Liver (tissue), 9 donors: ENCODE measurements around the gene MGRN1. TPM values are rescaled to one million over a fixed set of nuclear protein-coding genes. Genes with fewer than 3 reads are reported as not detected.

ENCODE experiments used
- DNase-seq: peaks from one replicate; pipeline ENCODE4 v3.0.0-alpha.2; 2017; ENCODE audit warnings: low spot score
- H3K27ac ChIP-seq, 2 donors: one replicate each; pipeline ENCODE4 v1.7.0; 2013; ENCODE audit warnings: inconsistent platforms in 2 of 2, low read length in 2 of 2, control low read depth in 1 of 2, low read depth in 1 of 2, mild to moderate bottlenecking in 1 of 2
- H3K27me3 ChIP-seq, 4 donors: one replicate each; pipeline versions ENCODE4 v1.6.1 to v1.7.0; 2013; ENCODE audit warnings: low read length in 3 of 4, inconsistent platforms in 1 of 4, mild to moderate bottlenecking in 1 of 4, moderate library complexity in 1 of 4; ENCODE audit not compliant: control insufficient read depth in 4 of 4, insufficient read depth in 4 of 4
- H3K36me3 ChIP-seq, 4 donors: one replicate each; pipeline versions ENCODE4 v1.6.1 to v1.7.0; 2013; ENCODE audit warnings: low read length in 3 of 4, mild to moderate bottlenecking in 3 of 4, low read depth in 1 of 4, moderate library complexity in 1 of 4; ENCODE audit not compliant: control insufficient read depth in 4 of 4, insufficient read depth in 3 of 4
- H3K4me1 ChIP-seq, 4 donors: one replicate each; pipeline versions ENCODE4 v1.6.1 to v1.7.0; 2013; ENCODE audit warnings: low read length in 3 of 4, mild to moderate bottlenecking in 3 of 4, moderate library complexity in 1 of 4; ENCODE audit not compliant: control insufficient read depth in 4 of 4, insufficient read depth in 4 of 4
- H3K4me3 ChIP-seq, 3 donors: one replicate each; pipeline versions ENCODE4 v1.6.1 to v1.7.0; 2013; ENCODE audit warnings: low read length in 3 of 3, control low read depth in 1 of 3, low read depth in 1 of 3, mild to moderate bottlenecking in 1 of 3
- H3K9ac ChIP-seq, 2 donors: one replicate each; pipeline ENCODE4 v1.7.0; 2013; ENCODE audit warnings: low read length in 2 of 2, mild to moderate bottlenecking in 2 of 2, moderate library complexity in 2 of 2, control low read depth in 1 of 2, low read depth in 1 of 2
- H3K9me3 ChIP-seq, 4 donors: one replicate each; pipeline versions ENCODE4 v1.6.1 to v1.7.0; 2013; ENCODE audit warnings: low read length in 3 of 4; ENCODE audit not compliant: control insufficient read depth in 4 of 4
- EGR1 ChIP-seq, 2 donors: IDR thresholded peaks; 2 replicates each; pipeline ENCODE4 v1.6.1; 2016 to 2018; ENCODE audit warnings: antibody characterized with exemption in 2 of 2, low read depth in 2 of 2
- FOXA1 ChIP-seq: IDR thresholded peaks from 2 replicates; pipeline ENCODE4 v1.6.1; 2016; ENCODE audit warnings: antibody characterized with exemption
- FOXA2 ChIP-seq: IDR thresholded peaks from 2 replicates; pipeline ENCODE4 v1.6.1; 2016; ENCODE audit warnings: antibody characterized with exemption
- GABPA ChIP-seq, 2 donors: IDR thresholded peaks in 1 of 2; conservative IDR thresholded peaks in 1 of 2; 2 replicates each; pipeline ENCODE4 v1.6.1; 2016; ENCODE audit warnings: antibody characterized with exemption in 2 of 2, mild to moderate bottlenecking in 1 of 2, moderate library complexity in 1 of 2
- HNF4A ChIP-seq, 2 donors: conservative IDR thresholded peaks; 2 replicates each; pipeline ENCODE4 v1.6.1; 2016; ENCODE audit warnings: antibody characterized with exemption in 2 of 2, mild to moderate bottlenecking in 2 of 2
- HNF4G ChIP-seq: IDR thresholded peaks from 2 replicates; pipeline ENCODE4 v1.6.1; 2016; ENCODE audit warnings: antibody characterized with exemption
- JUND ChIP-seq, 2 donors: IDR thresholded peaks; 2 replicates each; pipeline ENCODE4 v1.6.1; 2016; ENCODE audit warnings: antibody characterized with exemption in 2 of 2
- NR2F2 ChIP-seq: IDR thresholded peaks from 2 replicates; pipeline ENCODE4 v1.6.1; 2016; ENCODE audit warnings: antibody characterized with exemption
- RAD21 ChIP-seq, 2 donors: IDR thresholded peaks; 2 replicates each; pipeline ENCODE4 v1.6.1; 2016; ENCODE audit warnings: antibody characterized with exemption in 2 of 2, mild to moderate bottlenecking in 2 of 2
- RXRA ChIP-seq, 2 donors: IDR thresholded peaks; 2 replicates each; pipeline ENCODE4 v1.6.1; 2017 to 2018; ENCODE audit warnings: antibody characterized with exemption in 2 of 2, mild to moderate bottlenecking in 1 of 2
- SP1 ChIP-seq: IDR thresholded peaks from 2 replicates; pipeline ENCODE4 v1.6.1; 2018; ENCODE audit warnings: antibody characterized with exemption, mild to moderate bottlenecking
- YY1 ChIP-seq: IDR thresholded peaks from 2 replicates; pipeline ENCODE4 v1.6.1; 2016; ENCODE audit warnings: antibody characterized with exemption, mild to moderate bottlenecking
- WGBS: extraction: QIAGEN DNeasy Blood & Tissue Kit; methylation state at CpG from one replicate; pipeline ENCODE4 v1.1.7; 2013; 5-methylcytosine and 5-hydroxymethylcytosine counted together
- polyA plus RNA-seq, 2 donors: library from polyadenylated mRNA; stranded (reverse) in 1 of 2; unstranded in 1 of 2; fragments of 200-250 nt in 1 of 2; fragments of >200 nt in 1 of 2; fragmentation: Nextera tagmentation in 1 of 2; extraction: Ambion mirVana in 1 of 2; gene quantifications; one replicate each; pipeline versions ENCODE4 v1.2.1 to v1.2.3, GENCODE V29; 2013 to 2015
- total RNA-seq, 2 donors: library from RNA; depleted of rRNA; stranded (reverse); fragments of >200 nt; gene quantifications; one replicate each; pipeline ENCODE4 v1.2.3, GENCODE V29; 2014
- TF ChIP-seq, protein P1 (sequence below): fragments of 150-350 bp; IDR thresholded peaks from 2 replicates; pipeline ENCODE4 v1.5.1; 2017; ENCODE audit warnings: improper control_type of control experiment, low read depth, low read length; ENCODE audit not compliant: missing input control
- TF ChIP-seq, protein P2 (sequence below): IDR thresholded peaks from 2 replicates; pipeline ENCODE4 v1.6.1; 2016; ENCODE audit warnings: antibody characterized with exemption
- TF ChIP-seq, protein P3 (sequence below): IDR thresholded peaks from 2 replicates; pipeline ENCODE4 v1.6.1; 2016; ENCODE audit warnings: antibody characterized with exemption, mild to moderate bottlenecking
- TF ChIP-seq, protein P4 (sequence below): IDR thresholded peaks from 2 replicates; pipeline ENCODE4 v1.6.1; 2016; ENCODE audit warnings: antibody characterized with exemption
- TF ChIP-seq, protein P5 (sequence below): IDR thresholded peaks from 2 replicates; pipeline ENCODE4 v1.6.1; 2016; ENCODE audit warnings: antibody characterized with exemption
- donor health status: healthy.
- donor health status: healthy.
- donor health status: healthy.
- donor health status: healthy.
- donor health status: healthy.

Gene MGRN1
- total and polyA plus RNA-seq, 4 donors: 15.9 to 35.7 (median 25.9) TPM

DNA sequence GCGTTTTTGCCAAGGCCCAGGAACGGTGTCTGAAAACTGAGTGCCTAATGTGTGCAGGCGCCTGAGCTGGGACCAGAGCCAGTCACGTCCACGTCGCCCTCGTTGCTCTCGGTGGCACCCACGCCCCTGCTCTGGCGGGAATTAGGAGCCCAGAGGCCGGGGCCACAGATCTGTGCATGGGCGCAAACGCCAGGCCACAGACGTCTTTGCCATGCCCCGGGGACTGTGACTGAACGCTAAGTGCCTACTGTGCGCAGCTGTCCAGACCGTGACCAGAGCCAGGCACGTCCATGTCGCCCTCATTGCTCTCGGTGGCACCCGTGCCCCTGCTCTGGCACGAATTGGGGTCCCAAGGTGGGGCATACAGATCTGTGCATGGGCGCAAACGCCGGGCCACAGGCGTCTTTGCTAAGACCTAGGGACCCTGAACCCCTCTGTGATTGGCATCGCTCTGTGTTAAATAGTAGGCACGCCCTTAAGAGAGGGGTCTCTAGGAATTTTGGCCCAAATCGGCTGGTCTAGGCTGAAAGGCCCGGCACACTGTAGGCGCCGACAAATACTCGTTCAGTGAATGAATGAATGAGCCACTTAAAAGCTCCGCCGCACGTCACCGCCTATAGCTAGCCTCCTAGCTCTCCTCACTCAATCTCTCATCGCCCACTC is 9.1 kb upstream of the MGRN1 start:
- Histone ChIP-seq H3K4me1 (peaks cover 15 to 66% (median 42%) of the 10 kb centered on the region in 4 donors), H3K9ac (peak overlapping the region; percentile 5 to 62), H3K4me3 (peak overlapping the region; percentile 23 to 61 (median 55)), H3K9me3 (no peaks in the 10 kb centered on the region), H3K27me3 (no peaks in the 10 kb centered on the region), H3K27ac (peak overlapping the region; percentile 93 to 99), H3K36me3 (no peaks in the 10 kb centered on the region)
- 80% methylated on average over 39 of the region's 39 CpGs for WGBS
- TF ChIP-seq, protein P1, sequence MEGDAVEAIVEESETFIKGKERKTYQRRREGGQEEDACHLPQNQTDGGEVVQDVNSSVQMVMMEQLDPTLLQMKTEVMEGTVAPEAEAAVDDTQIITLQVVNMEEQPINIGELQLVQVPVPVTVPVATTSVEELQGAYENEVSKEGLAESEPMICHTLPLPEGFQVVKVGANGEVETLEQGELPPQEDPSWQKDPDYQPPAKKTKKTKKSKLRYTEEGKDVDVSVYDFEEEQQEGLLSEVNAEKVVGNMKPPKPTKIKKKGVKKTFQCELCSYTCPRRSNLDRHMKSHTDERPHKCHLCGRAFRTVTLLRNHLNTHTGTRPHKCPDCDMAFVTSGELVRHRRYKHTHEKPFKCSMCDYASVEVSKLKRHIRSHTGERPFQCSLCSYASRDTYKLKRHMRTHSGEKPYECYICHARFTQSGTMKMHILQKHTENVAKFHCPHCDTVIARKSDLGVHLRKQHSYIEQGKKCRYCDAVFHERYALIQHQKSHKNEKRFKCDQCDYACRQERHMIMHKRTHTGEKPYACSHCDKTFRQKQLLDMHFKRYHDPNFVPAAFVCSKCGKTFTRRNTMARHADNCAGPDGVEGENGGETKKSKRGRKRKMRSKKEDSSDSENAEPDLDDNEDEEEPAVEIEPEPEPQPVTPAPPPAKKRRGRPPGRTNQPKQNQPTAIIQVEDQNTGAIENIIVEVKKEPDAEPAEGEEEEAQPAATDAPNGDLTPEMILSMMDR: no peak
- TF ChIP-seq, protein P2, sequence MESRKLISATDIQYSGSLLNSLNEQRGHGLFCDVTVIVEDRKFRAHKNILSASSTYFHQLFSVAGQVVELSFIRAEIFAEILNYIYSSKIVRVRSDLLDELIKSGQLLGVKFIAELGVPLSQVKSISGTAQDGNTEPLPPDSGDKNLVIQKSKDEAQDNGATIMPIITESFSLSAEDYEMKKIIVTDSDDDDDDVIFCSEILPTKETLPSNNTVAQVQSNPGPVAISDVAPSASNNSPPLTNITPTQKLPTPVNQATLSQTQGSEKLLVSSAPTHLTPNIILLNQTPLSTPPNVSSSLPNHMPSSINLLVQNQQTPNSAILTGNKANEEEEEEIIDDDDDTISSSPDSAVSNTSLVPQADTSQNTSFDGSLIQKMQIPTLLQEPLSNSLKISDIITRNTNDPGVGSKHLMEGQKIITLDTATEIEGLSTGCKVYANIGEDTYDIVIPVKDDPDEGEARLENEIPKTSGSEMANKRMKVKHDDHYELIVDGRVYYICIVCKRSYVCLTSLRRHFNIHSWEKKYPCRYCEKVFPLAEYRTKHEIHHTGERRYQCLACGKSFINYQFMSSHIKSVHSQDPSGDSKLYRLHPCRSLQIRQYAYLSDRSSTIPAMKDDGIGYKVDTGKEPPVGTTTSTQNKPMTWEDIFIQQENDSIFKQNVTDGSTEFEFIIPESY: no peak
- TF ChIP-seq HNF4A (conservative IDR thresholded peaks at IDR 0.05) (no peak), SP1 (no peak), GABPA (IDR thresholded peaks at IDR 0.05 in 1 of 2, conservative IDR thresholded peaks at IDR 0.05 in 1 of 2) (no peak), RAD21 (IDR thresholded peaks at IDR 0.05) (no peak), HNF4G (no peak), EGR1 (IDR thresholded peaks at IDR 0.05; ENCODE audit: low read depth in 2 of 2) (no peak), JUND (IDR thresholded peaks at IDR 0.05) (no peak), NR2F2 (no peak), RXRA (IDR thresholded peaks at IDR 0.05) (no peak), YY1 (no peak), FOXA2 (no peak), FOXA1 (no peak)
- TF ChIP-seq, protein P3, sequence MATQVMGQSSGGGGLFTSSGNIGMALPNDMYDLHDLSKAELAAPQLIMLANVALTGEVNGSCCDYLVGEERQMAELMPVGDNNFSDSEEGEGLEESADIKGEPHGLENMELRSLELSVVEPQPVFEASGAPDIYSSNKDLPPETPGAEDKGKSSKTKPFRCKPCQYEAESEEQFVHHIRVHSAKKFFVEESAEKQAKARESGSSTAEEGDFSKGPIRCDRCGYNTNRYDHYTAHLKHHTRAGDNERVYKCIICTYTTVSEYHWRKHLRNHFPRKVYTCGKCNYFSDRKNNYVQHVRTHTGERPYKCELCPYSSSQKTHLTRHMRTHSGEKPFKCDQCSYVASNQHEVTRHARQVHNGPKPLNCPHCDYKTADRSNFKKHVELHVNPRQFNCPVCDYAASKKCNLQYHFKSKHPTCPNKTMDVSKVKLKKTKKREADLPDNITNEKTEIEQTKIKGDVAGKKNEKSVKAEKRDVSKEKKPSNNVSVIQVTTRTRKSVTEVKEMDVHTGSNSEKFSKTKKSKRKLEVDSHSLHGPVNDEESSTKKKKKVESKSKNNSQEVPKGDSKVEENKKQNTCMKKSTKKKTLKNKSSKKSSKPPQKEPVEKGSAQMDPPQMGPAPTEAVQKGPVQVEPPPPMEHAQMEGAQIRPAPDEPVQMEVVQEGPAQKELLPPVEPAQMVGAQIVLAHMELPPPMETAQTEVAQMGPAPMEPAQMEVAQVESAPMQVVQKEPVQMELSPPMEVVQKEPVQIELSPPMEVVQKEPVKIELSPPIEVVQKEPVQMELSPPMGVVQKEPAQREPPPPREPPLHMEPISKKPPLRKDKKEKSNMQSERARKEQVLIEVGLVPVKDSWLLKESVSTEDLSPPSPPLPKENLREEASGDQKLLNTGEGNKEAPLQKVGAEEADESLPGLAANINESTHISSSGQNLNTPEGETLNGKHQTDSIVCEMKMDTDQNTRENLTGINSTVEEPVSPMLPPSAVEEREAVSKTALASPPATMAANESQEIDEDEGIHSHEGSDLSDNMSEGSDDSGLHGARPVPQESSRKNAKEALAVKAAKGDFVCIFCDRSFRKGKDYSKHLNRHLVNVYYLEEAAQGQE: no peak
- TF ChIP-seq, protein P4, sequence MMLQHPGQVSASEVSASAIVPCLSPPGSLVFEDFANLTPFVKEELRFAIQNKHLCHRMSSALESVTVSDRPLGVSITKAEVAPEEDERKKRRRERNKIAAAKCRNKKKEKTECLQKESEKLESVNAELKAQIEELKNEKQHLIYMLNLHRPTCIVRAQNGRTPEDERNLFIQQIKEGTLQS: no peak
- TF ChIP-seq, protein P5, sequence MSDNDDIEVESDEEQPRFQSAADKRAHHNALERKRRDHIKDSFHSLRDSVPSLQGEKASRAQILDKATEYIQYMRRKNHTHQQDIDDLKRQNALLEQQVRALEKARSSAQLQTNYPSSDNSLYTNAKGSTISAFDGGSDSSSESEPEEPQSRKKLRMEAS: no peak
- no peak for DNase-seq
